GM21515 (cell line): Measurements from ENCODE around the gene PARG.
"Not testable (repeated sequence)": the region's sequence is repeated elsewhere in the genome, so short reads cannot be mapped to it uniquely, and the experiment has no call there.

Source experiments
- ATAC-seq: cut with Tn5 transposase; IDR thresholded peaks from one replicate; pipeline ENCODE4 v1.9.1; 2021; ENCODE audit not compliant: unreplicated experiment

The PARG gene

GRCh38 chr10:49941447-49942338, at the start of gene PARG, which contains the start of gene TIMM23B:
Gene PARG, minus strand, starts transcription at chr10:49942027. Its CDS starts 302 bp downstream, at chr10:49941725.
Gene TIMM23B, plus strand, starts transcription at chr10:49942053. Its CDS starts 142 bp downstream, at chr10:49942195.
- ATAC-seq: peak; percentile 64

DNA sequence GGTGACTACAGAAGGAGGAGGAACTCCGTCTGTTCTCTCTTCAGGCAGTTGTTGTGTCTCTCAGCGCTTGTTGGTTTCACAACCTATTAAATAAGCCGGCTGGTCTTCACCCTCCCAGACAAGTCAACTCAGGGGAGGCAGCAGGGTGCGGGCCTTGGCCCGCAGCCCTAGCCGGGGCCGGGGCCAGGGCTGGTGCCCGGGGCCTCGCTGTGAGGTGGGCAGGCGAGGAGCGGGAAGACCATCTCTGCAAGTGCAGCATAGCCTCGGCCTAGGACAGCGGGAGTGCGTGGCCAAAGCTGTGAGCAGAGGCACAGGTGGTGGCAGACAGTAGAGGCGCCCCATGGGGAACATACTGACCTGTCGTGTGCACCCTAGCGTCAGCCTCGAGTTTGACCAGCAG, 46.5 kb upstream of the PARG start, which contains the start of gene AGAP6:
Gene AGAP6, plus strand, starts transcription at position 31 of the 400 bp plus-strand sequence. Its CDS starts 310 bp downstream, at position 341.
- ATAC-seq: not testable (repeated sequence)

GRCh38 chr10:49987207-49987606, 45.4 kb upstream of the PARG start:
- ATAC-seq: not testable (repeated sequence)

GRCh38 chr10:49977756-49978155, 35.9 kb upstream of the PARG start:
- ATAC-seq: not testable (repeated sequence)

- not testable (repeated sequence) for ATAC-seq
Observed at GRCh38 chr10:49972094-49972493, 30.3 kb upstream of the PARG start.

- not testable (repeated sequence) for ATAC-seq
Observed at GRCh38 chr10:49971466-49971865, 29.6 kb upstream of the PARG start.

DNA sequence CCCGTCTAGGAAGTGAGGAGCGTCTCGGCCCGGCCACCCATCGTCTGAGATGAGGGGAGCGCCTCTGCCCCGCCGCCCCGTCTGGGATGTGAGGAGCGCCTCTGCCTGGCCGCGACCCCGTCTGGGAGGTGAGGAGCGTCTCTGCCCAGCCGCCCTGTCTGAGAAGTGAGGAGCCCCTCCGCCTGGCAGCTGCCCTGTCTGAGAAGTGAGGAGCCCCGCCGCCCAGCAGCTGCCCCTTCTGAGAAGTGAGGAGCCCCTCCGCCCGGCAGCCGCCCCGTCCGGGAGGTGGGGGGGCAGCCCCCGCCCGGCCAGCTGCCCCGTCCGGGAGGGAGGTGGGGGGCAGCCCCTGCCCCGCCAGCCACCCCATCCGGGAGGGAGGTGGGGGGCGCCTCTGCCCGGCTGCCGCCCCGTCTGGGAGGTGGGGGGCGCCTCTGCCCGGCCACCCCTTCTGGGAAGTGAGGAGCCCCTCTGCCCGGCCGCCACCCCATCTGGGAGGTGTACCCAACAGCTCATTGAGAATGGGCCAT, 28.6 kb upstream of the PARG start:
- ATAC-seq: not testable (repeated sequence)

DNA sequence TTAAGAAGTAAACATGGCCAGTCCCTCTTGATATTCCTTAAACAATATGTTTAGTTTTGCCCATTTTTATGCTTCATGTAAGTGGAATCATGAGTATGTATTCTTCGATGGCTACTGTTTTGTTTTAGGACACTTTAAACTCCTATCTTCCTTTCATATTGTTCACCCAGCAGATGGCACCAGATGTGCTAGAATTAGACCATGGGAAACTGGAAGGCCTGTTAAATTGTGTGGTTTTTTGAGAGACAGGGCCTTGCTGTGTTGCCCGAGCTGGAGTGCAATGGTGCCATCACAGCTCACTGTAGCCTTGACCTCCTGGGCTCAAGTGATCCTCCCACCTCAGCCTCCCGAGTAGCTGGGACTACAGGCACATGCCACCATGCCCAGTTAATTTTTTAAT, 11.3 kb upstream of the PARG start:
- not testable (repeated sequence) for ATAC-seq

- ATAC-seq: not testable (repeated sequence)
Observed at GRCh38 chr10:49952006-49952405, 10.2 kb upstream of the PARG start.

GRCh38 chr10:49948737-49949136, 6.9 kb upstream of the PARG start:
- not testable (repeated sequence) for ATAC-seq

DNA sequence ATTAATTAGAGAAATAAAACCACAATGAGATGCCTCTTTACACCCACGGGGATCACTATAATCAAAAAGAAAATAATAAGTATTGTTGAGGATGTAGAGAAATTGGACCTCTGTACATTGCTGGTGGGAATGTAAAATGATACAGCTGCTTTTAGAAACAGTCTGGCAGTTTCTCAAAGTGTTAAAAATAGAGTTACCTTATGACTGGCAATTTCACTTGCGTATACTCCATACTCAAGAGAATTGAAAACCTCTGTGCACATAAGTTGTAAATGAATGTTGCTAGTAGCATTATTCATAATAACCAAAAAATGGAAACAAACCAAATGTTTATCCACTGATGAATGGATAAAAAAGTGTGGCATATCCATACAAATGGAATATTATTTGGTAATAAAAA, 6.3 kb upstream of the PARG start:
- peak; percentile 60 for ATAC-seq

DNA sequence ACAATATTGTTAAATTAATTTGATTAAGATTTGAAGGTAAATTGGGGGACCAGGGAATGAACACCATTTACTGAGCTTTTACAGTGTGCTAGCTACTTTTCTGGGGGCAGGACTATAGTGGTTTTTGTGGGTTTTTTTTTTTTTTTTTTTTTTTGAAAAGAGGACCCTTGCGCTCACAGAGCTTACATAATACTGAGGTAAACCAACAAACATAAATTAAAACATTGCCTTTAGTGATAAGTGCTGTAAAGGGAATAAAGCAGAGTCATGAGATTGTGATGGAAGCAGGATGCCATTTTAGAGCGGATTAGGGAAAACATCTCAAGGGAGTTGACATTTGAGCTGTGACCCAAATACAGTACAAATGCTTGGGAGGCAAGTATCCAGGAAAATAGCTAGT, 1.8 kb upstream of the PARG start:
- ATAC-seq: not testable (repeated sequence)

DNA sequence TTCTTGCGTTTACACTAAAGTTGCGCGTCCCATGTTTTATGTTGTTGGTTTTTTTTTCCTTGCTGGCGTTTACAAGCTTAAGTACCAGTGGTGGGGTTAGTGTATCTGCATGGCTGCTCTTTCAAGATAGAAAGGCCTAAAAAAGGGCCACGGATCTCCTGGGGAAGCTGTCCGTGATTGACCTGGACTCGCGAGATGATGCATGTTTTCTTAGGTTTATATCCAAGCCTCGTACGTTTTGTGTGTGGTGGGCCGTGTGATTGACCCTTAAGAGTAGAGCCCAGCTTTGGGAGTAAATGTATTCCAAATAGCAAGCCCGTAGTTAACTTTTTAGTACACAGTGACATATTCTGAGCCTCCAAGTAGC, 495 bp upstream of the PARG start:
- not testable (repeated sequence) for ATAC-seq

- not testable (repeated sequence) for ATAC-seq
Observed at GRCh38 chr10:49931959-49932728, 9.7 kb downstream of the PARG start.

DNA sequence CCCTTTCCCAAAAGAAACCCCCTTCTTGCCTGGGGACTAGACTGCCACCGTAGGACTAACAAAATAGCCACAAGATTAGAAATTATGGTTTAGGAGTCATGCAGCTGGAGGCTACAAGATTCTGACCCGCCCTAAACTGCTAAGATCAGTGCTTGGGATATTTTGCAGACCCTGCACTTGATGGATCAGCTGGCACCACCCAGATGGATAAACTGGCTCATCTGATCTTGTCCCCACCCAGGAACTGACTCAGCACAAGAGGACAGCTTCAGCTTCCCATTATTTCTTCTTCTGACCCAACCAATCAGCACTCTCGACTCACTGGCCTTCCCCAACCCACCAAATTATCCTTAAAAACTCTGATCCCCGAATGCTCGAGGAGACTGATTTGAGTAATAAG, 10.6 kb downstream of the PARG start:
- not testable (repeated sequence) for ATAC-seq

- ATAC-seq: not testable (repeated sequence)
Observed at GRCh38 chr10:49923572-49923971, 18.3 kb downstream of the PARG start.

DNA sequence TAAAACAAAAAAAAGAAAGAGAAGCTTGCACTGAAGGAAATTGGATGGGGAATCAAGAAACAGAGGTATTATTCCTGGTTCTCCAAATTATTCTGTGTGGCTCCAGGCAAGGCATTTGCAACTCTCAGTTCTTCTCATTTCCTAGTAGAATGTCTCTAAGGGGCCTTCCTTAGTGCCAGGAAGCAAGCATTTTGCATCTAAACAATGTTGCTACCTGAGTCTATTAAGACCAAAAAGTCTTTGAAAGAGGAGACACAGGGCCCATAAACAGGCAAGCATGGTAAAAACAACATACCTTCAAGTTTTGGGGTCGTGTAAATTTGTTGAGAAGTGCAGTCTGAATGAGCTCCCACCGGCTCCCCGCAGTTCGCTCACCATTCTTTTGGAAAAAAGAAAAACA, 19.8 kb downstream of the PARG start:
- ATAC-seq: not testable (repeated sequence)

DNA sequence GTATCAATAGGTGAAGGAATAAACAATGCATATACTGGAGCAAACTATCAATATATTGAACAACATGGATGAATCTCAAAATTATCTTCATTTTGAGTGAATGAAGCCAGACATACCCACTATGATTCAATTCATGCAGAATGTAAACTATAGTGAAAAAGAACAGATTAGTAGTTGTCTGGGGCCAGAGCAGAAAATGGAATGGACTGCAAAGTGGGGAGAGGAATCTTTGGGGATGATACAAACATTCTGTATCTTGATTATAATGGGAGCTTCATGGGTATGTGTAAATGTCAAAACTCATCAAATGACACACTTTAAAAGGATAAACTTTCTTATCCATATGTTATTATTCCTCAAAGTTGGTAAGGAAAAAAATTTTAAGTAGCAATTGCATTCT, 23.9 kb downstream of the PARG start:
- ATAC-seq: not testable (repeated sequence)

- not testable (repeated sequence) for ATAC-seq
Observed at GRCh38 chr10:49916451-49916850, 25.4 kb downstream of the PARG start.

DNA sequence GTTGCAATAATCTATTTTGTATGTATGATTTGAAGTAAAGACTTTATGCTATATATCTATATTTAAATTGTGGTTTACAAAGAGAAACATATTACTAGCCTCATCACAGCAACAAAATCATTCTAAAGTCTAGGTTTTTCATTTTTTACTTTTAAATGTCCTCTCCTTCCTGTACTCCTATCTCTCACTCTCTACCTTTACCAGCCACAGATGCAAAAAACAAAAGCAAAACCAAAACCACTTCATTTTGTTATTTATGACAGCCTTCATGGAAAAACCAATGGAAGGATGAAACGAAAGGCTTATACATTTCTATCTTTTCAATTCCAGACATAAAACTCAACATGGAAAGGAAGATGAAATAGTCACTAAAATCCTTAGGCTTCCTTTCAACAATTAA, 31.5 kb downstream of the PARG start:
- not testable (repeated sequence) for ATAC-seq
